ENCODE data around the gene ZNF839.
"Not testable (repeated sequence)": the region's sequence is repeated elsewhere in the genome, so short reads cannot be mapped to it uniquely, and the experiment has no call there.

ZNF839 gene

DNA sequence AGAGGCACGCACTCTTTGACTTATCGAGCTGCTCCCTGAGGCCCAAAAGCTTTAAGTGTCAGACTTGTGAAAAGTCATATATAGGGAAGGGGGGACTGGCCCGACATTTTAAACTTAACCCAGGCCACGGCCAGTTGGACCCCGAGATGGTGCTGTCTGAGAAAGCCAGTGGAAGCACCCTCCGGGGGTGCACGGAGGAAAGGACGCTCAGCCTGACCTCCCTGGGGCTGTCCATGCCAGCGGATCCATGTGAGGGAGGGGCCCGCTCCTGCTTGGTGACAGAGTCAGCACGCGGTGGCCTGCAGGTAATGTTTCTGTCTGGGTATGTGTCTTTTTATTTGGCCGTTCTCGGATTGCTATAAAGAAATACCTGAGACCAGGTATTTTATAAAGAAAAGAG lies 7.0 kb downstream of the ZNF839 start:
- TF ChIP-seq BACH2 (CRISPR knock-in tag; IDR thresholded peaks at IDR 0.05; ENCODE audit: borderline replicate concordance) (no peak), ISL1 (CRISPR knock-in tag; IDR thresholded peaks at IDR 0.05) (no peak), PPARA (CRISPR knock-in tag; IDR thresholded peaks at IDR 0.05; ENCODE audit: borderline replicate concordance) (no peak), ESRRG (CRISPR knock-in tag; IDR thresholded peaks at IDR 0.05) (no peak), CSDC2 (CRISPR knock-in tag; IDR thresholded peaks at IDR 0.05) (no peak), ZFP3 (CRISPR knock-in tag; IDR thresholded peaks at IDR 0.05) (no peak), GLIS3 (CRISPR knock-in tag; IDR thresholded peaks at IDR 0.05) (no peak), TCF4 (CRISPR knock-in tag; IDR thresholded peaks at IDR 0.05; ENCODE audit: borderline replicate concordance) (no peak), TOX (CRISPR knock-in tag; IDR thresholded peaks at IDR 0.05; ENCODE audit: borderline replicate concordance) (no peak), RARB (CRISPR knock-in tag; IDR thresholded peaks at IDR 0.05) (no peak)
- TF ChIP-seq, protein P1, sequence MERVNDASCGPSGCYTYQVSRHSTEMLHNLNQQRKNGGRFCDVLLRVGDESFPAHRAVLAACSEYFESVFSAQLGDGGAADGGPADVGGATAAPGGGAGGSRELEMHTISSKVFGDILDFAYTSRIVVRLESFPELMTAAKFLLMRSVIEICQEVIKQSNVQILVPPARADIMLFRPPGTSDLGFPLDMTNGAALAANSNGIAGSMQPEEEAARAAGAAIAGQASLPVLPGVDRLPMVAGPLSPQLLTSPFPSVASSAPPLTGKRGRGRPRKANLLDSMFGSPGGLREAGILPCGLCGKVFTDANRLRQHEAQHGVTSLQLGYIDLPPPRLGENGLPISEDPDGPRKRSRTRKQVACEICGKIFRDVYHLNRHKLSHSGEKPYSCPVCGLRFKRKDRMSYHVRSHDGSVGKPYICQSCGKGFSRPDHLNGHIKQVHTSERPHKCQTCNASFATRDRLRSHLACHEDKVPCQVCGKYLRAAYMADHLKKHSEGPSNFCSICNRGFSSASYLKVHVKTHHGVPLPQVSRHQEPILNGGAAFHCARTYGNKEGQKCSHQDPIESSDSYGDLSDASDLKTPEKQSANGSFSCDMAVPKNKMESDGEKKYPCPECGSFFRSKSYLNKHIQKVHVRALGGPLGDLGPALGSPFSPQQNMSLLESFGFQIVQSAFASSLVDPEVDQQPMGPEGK (CRISPR knock-in tag; IDR thresholded peaks at IDR 0.05; ENCODE audit: borderline replicate concordance) = no peak
- TF ChIP-seq, protein P2, sequence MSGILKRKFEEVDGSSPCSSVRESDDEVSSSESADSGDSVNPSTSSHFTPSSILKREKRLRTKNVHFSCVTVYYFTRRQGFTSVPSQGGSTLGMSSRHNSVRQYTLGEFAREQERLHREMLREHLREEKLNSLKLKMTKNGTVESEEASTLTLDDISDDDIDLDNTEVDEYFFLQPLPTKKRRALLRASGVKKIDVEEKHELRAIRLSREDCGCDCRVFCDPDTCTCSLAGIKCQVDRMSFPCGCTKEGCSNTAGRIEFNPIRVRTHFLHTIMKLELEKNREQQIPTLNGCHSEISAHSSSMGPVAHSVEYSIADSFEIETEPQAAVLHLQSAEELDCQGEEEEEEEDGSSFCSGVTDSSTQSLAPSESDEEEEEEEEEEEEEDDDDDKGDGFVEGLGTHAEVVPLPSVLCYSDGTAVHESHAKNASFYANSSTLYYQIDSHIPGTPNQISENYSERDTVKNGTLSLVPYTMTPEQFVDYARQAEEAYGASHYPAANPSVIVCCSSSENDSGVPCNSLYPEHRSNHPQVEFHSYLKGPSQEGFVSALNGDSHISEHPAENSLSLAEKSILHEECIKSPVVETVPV (CRISPR knock-in tag; IDR thresholded peaks at IDR 0.05) = no peak
- no peak for ATAC-seq

DNA sequence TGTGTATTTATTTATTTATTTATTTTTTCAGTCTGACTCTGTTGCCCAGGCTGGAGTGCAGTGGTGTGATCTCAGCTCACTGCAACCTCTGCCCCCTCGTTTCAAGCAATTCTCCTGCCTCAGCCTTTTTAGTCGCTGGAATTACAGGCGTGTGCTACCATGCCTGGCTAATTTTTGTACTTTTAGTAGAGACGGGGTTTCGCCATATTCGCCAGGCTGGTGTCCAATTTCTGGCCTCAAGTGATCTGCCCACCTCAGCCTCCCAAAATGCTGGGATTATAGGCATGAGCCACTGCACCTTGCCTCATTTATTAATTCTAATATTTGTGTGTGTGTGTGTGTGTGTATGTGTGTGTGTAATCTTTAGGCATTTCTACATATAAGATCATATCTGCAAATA lies 9.8 kb downstream of the ZNF839 start:
- not testable (repeated sequence) for ATAC-seq

DNA sequence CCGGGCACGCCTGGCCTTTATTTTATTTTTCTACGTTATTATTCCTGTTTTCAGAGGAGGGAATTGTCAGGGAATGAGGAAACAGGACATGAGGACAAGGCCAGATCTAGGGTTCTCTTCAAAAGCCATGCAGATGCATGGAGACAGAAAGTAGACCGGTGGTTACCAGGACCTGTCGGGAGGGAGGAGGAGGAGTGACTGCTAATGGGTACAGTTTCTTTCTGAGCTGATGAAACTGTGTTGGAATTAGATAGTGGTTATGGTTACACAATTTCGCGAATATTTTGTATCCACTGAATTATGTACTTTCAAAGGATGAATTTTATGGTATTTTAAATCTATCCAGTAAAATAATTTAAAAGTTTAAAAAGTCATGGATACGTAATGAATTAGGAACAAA lies 11.3 kb downstream of the ZNF839 start:
- no peak for ATAC-seq
- TF ChIP-seq CSDC2 (CRISPR knock-in tag; IDR thresholded peaks at IDR 0.05) (no peak), ZNF565 (CRISPR knock-in tag; conservative IDR thresholded peaks at IDR 0.05; ENCODE audit: low read depth) (no peak)
- TF ChIP-seq, protein P2 (CRISPR knock-in tag; IDR thresholded peaks at IDR 0.05) = no peak

DNA sequence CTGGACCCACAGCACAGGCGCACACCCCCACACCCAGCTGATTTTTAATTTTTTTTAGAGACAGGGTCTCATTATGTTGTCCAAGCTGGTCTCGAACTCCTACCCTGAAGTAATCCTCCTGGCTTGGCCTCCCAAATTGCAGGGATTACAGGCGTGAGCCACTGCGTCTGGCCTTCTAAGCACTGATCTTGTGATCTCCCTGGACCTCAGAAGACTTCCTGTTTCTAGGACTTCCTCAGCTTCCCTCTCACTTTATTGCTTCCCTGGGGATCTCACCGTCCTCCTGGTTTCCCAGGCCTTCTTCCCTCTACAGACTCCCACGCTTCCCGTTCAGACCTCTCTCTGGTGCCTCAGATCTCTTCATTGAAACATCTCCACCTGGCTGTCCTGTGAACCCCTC lies 13.8 kb downstream of the ZNF839 start:
- TF ChIP-seq ZNF565 (CRISPR knock-in tag; conservative IDR thresholded peaks at IDR 0.05; ENCODE audit: low read depth) (no peak), CSDC2 (CRISPR knock-in tag; IDR thresholded peaks at IDR 0.05) (no peak), ZNF70 (CRISPR knock-in tag; IDR thresholded peaks at IDR 0.05) (no peak), ZNF8 (CRISPR knock-in tag; IDR thresholded peaks at IDR 0.05) (no peak), GLIS3 (CRISPR knock-in tag; IDR thresholded peaks at IDR 0.05) (no peak), SNAI2 (CRISPR knock-in tag; IDR thresholded peaks at IDR 0.05) (no peak), RARB (CRISPR knock-in tag; IDR thresholded peaks at IDR 0.05) (no peak), TOX (CRISPR knock-in tag; IDR thresholded peaks at IDR 0.05; ENCODE audit: borderline replicate concordance) (no peak), ZC3H10 (CRISPR knock-in tag; IDR thresholded peaks at IDR 0.05) (no peak)
- TF ChIP-seq, protein P1 (CRISPR knock-in tag; IDR thresholded peaks at IDR 0.05; ENCODE audit: borderline replicate concordance) = no peak
- TF ChIP-seq, protein P3, sequence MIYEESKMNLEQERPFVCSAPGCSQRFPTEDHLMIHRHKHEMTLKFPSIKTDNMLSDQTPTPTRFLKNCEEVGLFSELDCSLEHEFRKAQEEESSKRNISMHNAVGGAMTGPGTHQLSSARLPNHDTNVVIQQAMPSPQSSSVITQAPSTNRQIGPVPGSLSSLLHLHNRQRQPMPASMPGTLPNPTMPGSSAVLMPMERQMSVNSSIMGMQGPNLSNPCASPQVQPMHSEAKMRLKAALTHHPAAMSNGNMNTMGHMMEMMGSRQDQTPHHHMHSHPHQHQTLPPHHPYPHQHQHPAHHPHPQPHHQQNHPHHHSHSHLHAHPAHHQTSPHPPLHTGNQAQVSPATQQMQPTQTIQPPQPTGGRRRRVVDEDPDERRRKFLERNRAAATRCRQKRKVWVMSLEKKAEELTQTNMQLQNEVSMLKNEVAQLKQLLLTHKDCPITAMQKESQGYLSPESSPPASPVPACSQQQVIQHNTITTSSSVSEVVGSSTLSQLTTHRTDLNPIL (CRISPR knock-in tag; IDR thresholded peaks at IDR 0.05; ENCODE audit: low read depth) = no peak
- TF ChIP-seq, protein P4, sequence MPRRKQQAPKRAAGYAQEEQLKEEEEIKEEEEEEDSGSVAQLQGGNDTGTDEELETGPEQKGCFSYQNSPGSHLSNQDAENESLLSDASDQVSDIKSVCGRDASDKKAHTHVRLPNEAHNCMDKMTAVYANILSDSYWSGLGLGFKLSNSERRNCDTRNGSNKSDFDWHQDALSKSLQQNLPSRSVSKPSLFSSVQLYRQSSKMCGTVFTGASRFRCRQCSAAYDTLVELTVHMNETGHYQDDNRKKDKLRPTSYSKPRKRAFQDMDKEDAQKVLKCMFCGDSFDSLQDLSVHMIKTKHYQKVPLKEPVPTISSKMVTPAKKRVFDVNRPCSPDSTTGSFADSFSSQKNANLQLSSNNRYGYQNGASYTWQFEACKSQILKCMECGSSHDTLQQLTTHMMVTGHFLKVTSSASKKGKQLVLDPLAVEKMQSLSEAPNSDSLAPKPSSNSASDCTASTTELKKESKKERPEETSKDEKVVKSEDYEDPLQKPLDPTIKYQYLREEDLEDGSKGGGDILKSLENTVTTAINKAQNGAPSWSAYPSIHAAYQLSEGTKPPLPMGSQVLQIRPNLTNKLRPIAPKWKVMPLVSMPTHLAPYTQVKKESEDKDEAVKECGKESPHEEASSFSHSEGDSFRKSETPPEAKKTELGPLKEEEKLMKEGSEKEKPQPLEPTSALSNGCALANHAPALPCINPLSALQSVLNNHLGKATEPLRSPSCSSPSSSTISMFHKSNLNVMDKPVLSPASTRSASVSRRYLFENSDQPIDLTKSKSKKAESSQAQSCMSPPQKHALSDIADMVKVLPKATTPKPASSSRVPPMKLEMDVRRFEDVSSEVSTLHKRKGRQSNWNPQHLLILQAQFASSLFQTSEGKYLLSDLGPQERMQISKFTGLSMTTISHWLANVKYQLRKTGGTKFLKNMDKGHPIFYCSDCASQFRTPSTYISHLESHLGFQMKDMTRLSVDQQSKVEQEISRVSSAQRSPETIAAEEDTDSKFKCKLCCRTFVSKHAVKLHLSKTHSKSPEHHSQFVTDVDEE (CRISPR knock-in tag; IDR thresholded peaks at IDR 0.05) = no peak
- no peak for ATAC-seq
